ENCODE results near the gene PIAS3. TPM values are rescaled to one million over a fixed set of nuclear protein-coding genes. Genes with fewer than 3 reads are reported as not detected.

PIAS3 gene
- 10 to 100 TPM; 10.2 to 88.6 (median 24.5) TPM for total RNA-seq

GRCh38 chr1:145858901-145859490 is at the start of gene PIAS3:
Gene PIAS3, minus strand, starts transcription at chr1:145859081. Its CDS starts 91 bp downstream, at chr1:145858990.
- Histone ChIP-seq H3K4me1 (peaks cover 0 to 6% of the 10 kb centered on the region in 2 donors), H3K4me3 (peak within 1 kb of the TSS; percentile 77 to 95), H3K36me3 (no peaks in the 10 kb centered on the region), H3K27me3 (no peaks in the 10 kb centered on the region), H3K27ac (peak within 1 kb of the TSS; percentile 93 to 95), H3K9me3 (no peaks in the 10 kb centered on the region)
- intact Hi-C loops (cut with DNase I; ENCODE audit: low total_unique reads): no loop called here
- peak; percentile 82 to 88 for TF ChIP-seq POLR2A (IDR thresholded peaks at IDR 0.05)
- TF ChIP-seq, protein P1, sequence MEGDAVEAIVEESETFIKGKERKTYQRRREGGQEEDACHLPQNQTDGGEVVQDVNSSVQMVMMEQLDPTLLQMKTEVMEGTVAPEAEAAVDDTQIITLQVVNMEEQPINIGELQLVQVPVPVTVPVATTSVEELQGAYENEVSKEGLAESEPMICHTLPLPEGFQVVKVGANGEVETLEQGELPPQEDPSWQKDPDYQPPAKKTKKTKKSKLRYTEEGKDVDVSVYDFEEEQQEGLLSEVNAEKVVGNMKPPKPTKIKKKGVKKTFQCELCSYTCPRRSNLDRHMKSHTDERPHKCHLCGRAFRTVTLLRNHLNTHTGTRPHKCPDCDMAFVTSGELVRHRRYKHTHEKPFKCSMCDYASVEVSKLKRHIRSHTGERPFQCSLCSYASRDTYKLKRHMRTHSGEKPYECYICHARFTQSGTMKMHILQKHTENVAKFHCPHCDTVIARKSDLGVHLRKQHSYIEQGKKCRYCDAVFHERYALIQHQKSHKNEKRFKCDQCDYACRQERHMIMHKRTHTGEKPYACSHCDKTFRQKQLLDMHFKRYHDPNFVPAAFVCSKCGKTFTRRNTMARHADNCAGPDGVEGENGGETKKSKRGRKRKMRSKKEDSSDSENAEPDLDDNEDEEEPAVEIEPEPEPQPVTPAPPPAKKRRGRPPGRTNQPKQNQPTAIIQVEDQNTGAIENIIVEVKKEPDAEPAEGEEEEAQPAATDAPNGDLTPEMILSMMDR (IDR thresholded peaks at IDR 0.05): peak in 1 of 4 experiments; percentile 9
- DNase-seq: peak; percentile 96

DNA sequence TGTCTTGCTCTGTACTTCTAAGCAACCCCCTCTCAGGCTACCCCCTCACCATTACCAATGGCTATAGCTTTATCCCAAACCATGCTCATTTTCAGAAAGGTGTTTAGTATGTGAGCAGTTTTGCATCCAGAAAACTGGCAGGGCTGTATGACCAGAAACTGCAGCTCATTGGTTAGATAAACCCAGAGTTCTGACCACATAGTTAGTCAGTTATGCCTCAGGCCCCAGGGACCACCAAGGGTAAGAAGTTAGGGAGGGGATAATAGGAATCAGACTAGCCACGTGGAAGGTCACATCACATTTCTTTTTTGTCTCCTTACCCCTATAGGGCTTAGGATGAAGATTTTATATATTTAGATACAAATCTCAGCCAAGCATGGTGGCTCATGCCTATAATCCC is 49.8 kb upstream of the PIAS3 start:
- no peaks in the 10 kb centered on the region for H3K27me3 ChIP-seq
- no peak for DNase-seq
- H3K4me1 ChIP-seq: no peaks in the 10 kb centered on the region
- intact Hi-C loops (cut with DNase I; ENCODE audit: low total_unique reads): no loop called here
- TF ChIP-seq POLR2A (IDR thresholded peaks at IDR 0.05): no peak
- TF ChIP-seq, protein P1 (IDR thresholded peaks at IDR 0.05): no peak
- no peaks in the 10 kb centered on the region for H3K36me3 ChIP-seq
- peak overlapping the region in 1 of 2 donors; percentile 37 for H3K27ac ChIP-seq
- no peaks in the 10 kb centered on the region for H3K9me3 ChIP-seq
- H3K4me3 ChIP-seq: no peak overlapping the region

DNA sequence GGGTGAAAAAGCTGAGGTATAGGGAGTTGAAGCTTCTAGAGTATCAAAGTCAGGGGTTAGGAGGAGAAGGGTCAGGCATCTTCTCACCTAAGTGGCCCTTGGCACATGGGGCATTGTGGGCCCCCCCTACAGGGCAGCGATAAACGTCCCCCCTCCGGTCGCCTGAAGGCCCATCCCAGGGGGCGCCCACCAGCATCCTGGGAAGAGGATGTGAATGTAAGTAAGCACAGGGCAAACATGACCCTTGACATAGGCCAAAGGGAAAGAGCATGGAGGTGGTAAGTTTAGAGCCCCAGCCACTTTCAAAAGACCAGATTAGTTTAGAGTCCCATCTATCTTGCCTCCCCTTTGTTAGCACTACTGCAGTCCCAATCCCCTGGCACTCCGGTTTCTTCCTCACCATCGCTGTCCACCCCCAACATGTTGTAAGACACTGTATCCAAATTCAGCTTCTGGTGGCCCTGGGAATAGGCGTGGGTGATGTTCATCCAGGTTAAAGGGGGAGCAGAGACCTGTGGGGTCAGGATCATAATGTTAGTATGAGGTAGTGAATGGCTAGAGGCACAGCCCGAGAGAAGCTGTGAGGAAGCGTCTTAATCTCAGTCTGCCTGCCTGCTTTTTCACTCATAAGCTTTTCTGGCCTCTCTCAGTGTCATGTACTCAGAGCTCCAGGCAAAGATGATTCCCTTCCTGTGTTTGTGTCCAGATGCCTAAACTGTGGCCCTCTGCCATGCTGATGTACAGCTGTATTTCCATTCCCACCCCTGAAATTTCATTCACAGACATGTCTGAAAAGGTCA is 48.3 kb upstream of the PIAS3 start:
- no peaks in the 10 kb centered on the region for H3K9me3 ChIP-seq
- H3K4me1 ChIP-seq: no peaks in the 10 kb centered on the region
- no peak overlapping the region for H3K27ac ChIP-seq
- no peak for DNase-seq
- no peaks in the 10 kb centered on the region for H3K27me3 ChIP-seq
- TF ChIP-seq, protein P1 (IDR thresholded peaks at IDR 0.05): no peak
- no peak for TF ChIP-seq POLR2A (IDR thresholded peaks at IDR 0.05)
- H3K4me3 ChIP-seq: no peak overlapping the region
- no peaks in the 10 kb centered on the region for H3K36me3 ChIP-seq
- intact Hi-C loops (cut with DNase I; ENCODE audit: low total_unique reads): no loop called here

DNA sequence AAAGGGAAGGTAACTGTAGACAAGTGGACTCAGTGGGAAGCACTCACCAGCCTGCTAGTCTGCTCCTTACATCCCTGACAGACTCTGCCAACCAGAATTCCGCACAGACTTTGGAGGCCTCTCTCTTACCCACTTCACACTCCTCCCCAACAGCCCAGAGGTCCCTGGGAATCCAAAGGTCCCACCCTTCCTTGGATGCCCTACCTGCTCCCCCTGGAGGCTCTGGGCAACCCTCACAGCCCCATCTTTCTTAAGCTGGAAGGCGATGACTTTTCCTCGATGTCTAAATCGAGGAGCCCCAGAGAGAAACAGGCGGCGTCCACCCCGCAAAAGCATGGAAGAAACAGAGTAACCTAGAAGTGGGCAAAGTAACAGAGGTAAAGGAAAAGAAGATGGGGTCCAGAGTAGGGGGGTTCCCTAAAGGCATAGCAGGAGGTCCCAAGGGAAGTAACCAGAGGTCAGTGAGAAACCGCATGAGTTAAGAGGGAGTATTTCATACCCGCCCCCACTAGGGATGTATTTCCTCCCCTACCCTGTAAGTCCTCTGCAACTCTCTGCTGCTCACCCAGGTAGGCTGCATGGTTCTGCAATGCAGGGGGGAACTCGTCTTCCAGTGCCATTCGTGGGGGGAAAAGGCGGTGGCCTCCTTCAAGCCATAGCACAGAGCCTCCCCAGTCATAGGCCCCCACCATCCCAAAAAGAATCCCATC is 42.6 kb upstream of the PIAS3 start:
- intact Hi-C loops (cut with DNase I; ENCODE audit: low total_unique reads): no loop called here

More for the DNA sequence above, 42.6 kb upstream of the PIAS3 start:
- H3K4me3 ChIP-seq: no peak overlapping the region
- H3K27ac ChIP-seq: no peak overlapping the region
- H3K9me3 ChIP-seq: no peaks in the 10 kb centered on the region
- no peak for DNase-seq
- TF ChIP-seq, protein P1 (IDR thresholded peaks at IDR 0.05): no peak
- no peak for TF ChIP-seq POLR2A (IDR thresholded peaks at IDR 0.05)
- H3K27me3 ChIP-seq: no peaks in the 10 kb centered on the region
- H3K36me3 ChIP-seq: no peaks in the 10 kb centered on the region
- no peaks in the 10 kb centered on the region for H3K4me1 ChIP-seq

Data from uterus (tissue), 4 donors.